GM18502 (cell line): ENCODE measurements around the gene GIPR.
"Not testable (repeated sequence)": the region's sequence is repeated elsewhere in the genome, so short reads cannot be mapped to it uniquely, and the experiment has no call there.

Experiments used
- ATAC-seq: cut with Tn5 transposase; IDR thresholded peaks from one replicate; pipeline ENCODE4 v1.9.1; 2021; ENCODE audit warnings: mild to moderate bottlenecking; ENCODE audit not compliant: unreplicated experiment, poor library complexity

Gene GIPR

GRCh38 chr19:45685045-45685444 lies 17.0 kb downstream of the GIPR start:
- not testable (repeated sequence) for ATAC-seq

- ATAC-seq = no peak
Measured at GRCh38 chr19:45687599-45687998, 19.6 kb downstream of the GIPR start.

GRCh38 chr19:45691516-45692186 lies 23.6 kb downstream of the GIPR start, which contains the start of gene SNRPD2:
SNRPD2 (minus strand) TSS chr19:45691953; CDS start chr19:45691888, 65 bp downstream.
- ATAC-seq = peak; percentile 56

GRCh38 chr19:45692187-45693105 lies 24.4 kb downstream of the GIPR start, which contains the start of gene QPCTL:
QPCTL (plus strand) TSS chr19:45692666; CDS start chr19:45692704, 38 bp downstream.
- ATAC-seq = peak; percentile 83

- ATAC-seq = no peak
Measured at GRCh38 chr19:45693106-45693788, 25.2 kb downstream of the GIPR start.

GRCh38 chr19:45701676-45702075 lies 33.7 kb downstream of the GIPR start:
- ATAC-seq = no peak

- no peak for ATAC-seq
Measured at GRCh38 chr19:45705115-45705514, 37.1 kb downstream of the GIPR start.

- no peak for ATAC-seq
Measured at GRCh38 chr19:45705710-45706415, 37.8 kb downstream of the GIPR start.

GRCh38 chr19:45710356-45711130 lies 42.5 kb downstream of the GIPR start:
- no peak for ATAC-seq

- ATAC-seq = no peak
Measured at GRCh38 chr19:45711851-45712698, 44.1 kb downstream of the GIPR start.

GRCh38 chr19:45712699-45713067 lies 44.7 kb downstream of the GIPR start:
- no peak for ATAC-seq

- no peak for ATAC-seq
Measured at GRCh38 chr19:45713141-45713540, 45.1 kb downstream of the GIPR start.

GRCh38 chr19:45715139-45715538 lies 47.1 kb downstream of the GIPR start:
- no peak for ATAC-seq

GRCh38 chr19:45716359-45717130 lies 48.5 kb downstream of the GIPR start:
- ATAC-seq = no peak

- ATAC-seq = peak; percentile 85
Measured at GRCh38 chr19:45717131-45717982, 49.3 kb downstream of the GIPR start.

GRCh38 chr19:45717983-45718650 lies 50.1 kb downstream of the GIPR start:
- no peak for ATAC-seq
